Type B pancreatic cell (in vitro differentiated cells): ENCODE measurements around the gene MAP3K7. TPM values are rescaled to one million over a fixed set of nuclear protein-coding genes. Genes with fewer than 3 reads are reported as not detected.
A peak's percentile ranks its signal among the peaks of the same experiment; 100 is the strongest.

Experiments used
- DNase-seq: peaks from one replicate; pipeline ENCODE4 v3.0.0; 2021; ENCODE audit warnings: mixed read lengths; ENCODE audit not compliant: unreplicated experiment; ENCODE audit errors: extremely low spot score
- H3K27ac Mint-ChIP-seq: 2 replicates; pipeline ENCODE4 v1.8.0; 2021; ENCODE audit warnings: mild to moderate bottlenecking, mixed read lengths
- H3K27me3 Mint-ChIP-seq: 2 replicates; pipeline ENCODE4 v1.8.0; 2021; ENCODE audit warnings: mixed read lengths
- H3K36me3 Mint-ChIP-seq: 2 replicates; pipeline ENCODE4 v1.8.0; 2021; ENCODE audit warnings: mixed read lengths
- H3K4me1 Mint-ChIP-seq: one replicate; pipeline ENCODE4 v1.8.0; 2021; ENCODE audit warnings: mixed read lengths; ENCODE audit not compliant: unreplicated experiment
- H3K4me3 Mint-ChIP-seq: 2 replicates; pipeline ENCODE4 v1.8.0; 2021; ENCODE audit warnings: mild to moderate bottlenecking, mixed read lengths
- H3K9me3 Mint-ChIP-seq: 2 replicates; pipeline ENCODE4 v1.8.0; 2021; ENCODE audit warnings: mixed read lengths
- CTCF ChIP-seq: fragments of 200-600 bp; sonication (generic); conservative IDR thresholded peaks from 2 replicates; pipeline ENCODE4 v1.5.0; 2021; ENCODE audit warnings: antibody characterized with exemption, mild to moderate bottlenecking
- total RNA-seq: library from RNA; stranded (reverse); gene quantifications from 2 replicates; pipeline ENCODE4 v1.2.1, GENCODE V29; 2021; ENCODE audit warnings: low replicate concordance

MAP3K7 gene
- total RNA-seq, 1 donor from 2014 or later: 34.1 TPM

GRCh38 chr6:90611543-90612312 lies 24.9 kb upstream of the MAP3K7 start:
- peaks cover 11% of the 10 kb centered on the region for H3K4me1 Mint-ChIP-seq
- peak; percentile 64 for TF ChIP-seq CTCF
- no peaks in the 10 kb centered on the region for H3K9me3 Mint-ChIP-seq
- H3K4me3 Mint-ChIP-seq: peak overlapping the region; percentile 93
- H3K36me3 Mint-ChIP-seq: no peaks in the 10 kb centered on the region
- peaks cover 86% of the 10 kb centered on the region for H3K27me3 Mint-ChIP-seq
- DNase-seq: no peak
- peak overlapping the region; percentile 49 for H3K27ac Mint-ChIP-seq

DNA sequence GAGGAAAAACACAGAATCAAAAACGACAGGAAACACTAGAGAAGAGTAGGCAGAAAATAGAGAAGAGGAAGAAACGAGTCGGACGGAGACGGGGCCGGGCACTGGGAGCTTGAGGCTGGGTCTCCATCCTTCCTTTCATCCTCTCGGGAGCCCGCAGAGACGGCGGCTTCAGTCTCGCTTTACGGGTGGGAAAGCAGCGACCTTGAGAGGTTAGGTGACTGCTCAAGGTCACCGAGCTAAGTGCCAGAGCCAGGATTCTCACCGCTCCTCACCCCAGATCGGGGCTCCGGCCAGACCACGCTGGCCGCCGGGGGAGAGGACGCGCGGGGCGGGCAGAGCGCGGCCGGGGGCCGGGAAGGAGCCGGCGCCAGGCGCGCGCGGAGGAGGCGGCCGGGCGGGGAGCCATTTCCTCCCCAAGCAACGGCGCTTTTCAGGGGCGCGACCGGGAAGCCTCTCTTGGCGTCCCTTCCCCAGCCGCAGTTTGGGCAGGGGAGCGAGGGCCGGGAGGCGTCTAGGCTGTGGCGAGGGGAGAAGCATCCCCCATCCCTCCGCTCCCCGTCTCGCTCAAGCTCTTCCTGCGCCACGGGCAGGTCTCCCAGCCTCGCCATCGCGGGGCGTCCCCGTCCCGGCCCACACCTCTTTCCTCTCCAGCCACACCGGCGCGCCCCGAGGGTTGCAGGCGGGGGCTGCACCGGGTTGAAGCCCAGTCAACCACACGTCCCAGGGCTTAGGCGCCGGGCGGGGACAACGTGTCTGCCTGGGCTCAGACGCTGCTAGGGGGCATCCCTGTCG lies 24.1 kb upstream of the MAP3K7 start:
- DNase-seq: peak; percentile 75

GRCh38 chr6:90610301-90610750 lies 23.5 kb upstream of the MAP3K7 start:
- no peaks in the 10 kb centered on the region for H3K9me3 Mint-ChIP-seq
- peaks cover 77% of the 10 kb centered on the region for H3K27me3 Mint-ChIP-seq

More for the DNA sequence above, 24.1 kb upstream of the MAP3K7 start:
- H3K4me3 Mint-ChIP-seq: peak overlapping the region; percentile 93
- H3K4me1 Mint-ChIP-seq: peaks cover 11% of the 10 kb centered on the region
- TF ChIP-seq CTCF: no peak
- peak overlapping the region; percentile 72 for H3K27ac Mint-ChIP-seq
- no peaks in the 10 kb centered on the region for H3K36me3 Mint-ChIP-seq
- H3K27me3 Mint-ChIP-seq: peaks cover 81% of the 10 kb centered on the region
- no peaks in the 10 kb centered on the region for H3K9me3 Mint-ChIP-seq

DNA sequence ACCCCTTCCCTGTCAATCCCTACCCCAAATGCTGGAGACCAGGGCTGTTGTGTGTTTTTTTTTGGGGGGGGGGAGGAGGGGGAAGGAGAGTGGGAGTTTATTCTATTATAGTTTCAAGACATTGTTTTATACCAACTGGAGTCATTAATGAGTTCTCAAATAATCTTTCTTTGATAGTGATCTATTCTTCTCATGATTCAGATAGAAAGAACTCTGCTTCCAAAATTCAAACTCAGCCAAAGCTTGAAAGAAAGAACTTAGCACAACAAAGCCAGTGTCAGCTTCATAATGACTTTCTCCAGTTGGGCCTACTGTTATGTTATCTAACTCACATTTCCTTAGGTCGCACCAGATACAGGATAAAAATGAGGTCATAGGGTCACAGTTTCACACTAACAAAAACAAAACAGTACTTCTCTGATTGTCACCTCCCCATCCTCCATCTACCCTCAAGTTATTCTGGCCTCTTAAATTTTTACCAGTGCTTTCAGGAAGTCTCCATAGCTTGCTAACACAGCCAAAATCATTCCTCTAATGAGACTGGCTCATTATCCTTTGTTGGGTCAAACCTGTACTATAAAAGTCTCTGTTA lies 19.0 kb upstream of the MAP3K7 start:
- H3K9me3 Mint-ChIP-seq: no peaks in the 10 kb centered on the region
- no peak for TF ChIP-seq CTCF
- H3K4me3 Mint-ChIP-seq: no peak overlapping the region
- H3K27ac Mint-ChIP-seq: no peak overlapping the region
- H3K27me3 Mint-ChIP-seq: peaks cover 63% of the 10 kb centered on the region
- peaks cover 6% of the 10 kb centered on the region for H3K4me1 Mint-ChIP-seq
- no peak for DNase-seq
- H3K36me3 Mint-ChIP-seq: no peaks in the 10 kb centered on the region

More at GRCh38 chr6:90610301-90610750, 23.5 kb upstream of the MAP3K7 start:
- no peak for TF ChIP-seq CTCF
- Mint-ChIP-seq H3K36me3 (no peaks in the 10 kb centered on the region), H3K4me3 (peak overlapping the region; percentile 93), H3K27ac (peak overlapping the region; percentile 72), H3K4me1 (peaks cover 11% of the 10 kb centered on the region)
- DNase-seq: no peak

DNA sequence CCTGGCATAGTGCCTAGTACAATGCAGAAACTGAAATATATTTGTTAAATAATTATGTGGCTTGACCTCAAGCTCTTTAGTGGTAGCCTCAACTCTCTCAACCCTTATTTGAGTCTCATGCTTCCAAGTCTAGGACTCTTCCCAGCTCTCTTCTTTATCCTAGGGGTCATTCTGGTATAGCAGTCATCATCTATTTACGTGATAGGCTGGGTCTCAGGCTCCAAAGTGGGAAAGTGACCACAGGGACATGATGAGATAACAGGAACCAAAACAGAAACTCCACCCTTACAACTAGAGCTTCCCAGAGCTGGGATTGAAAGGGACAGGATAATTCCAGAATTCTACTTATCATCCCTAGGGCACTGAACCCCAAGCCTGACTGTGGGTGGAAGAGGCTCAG lies 17.7 kb upstream of the MAP3K7 start:
- no peak for DNase-seq
- Mint-ChIP-seq H3K4me3 (no peak overlapping the region), H3K4me1 (no peaks in the 10 kb centered on the region), H3K27ac (no peak overlapping the region), H3K27me3 (peaks cover 50% of the 10 kb centered on the region), H3K9me3 (no peaks in the 10 kb centered on the region), H3K36me3 (no peaks in the 10 kb centered on the region)
- no peak for TF ChIP-seq CTCF
